GM12891 (cell line): Measurements from ENCODE around the gene PADI1.

Source experiments
- POLR2A ChIP-seq: IDR thresholded peaks from 2 replicates; pipeline ENCODE4 v1.6.1; 2011; ENCODE audit warnings: low read depth, low read length, control low read depth
- POLR2AphosphoS5 ChIP-seq: IDR thresholded peaks from 2 replicates; pipeline ENCODE4 v1.6.1; 2011; ENCODE audit warnings: low read depth, low read length, control low read depth
- TAF1 ChIP-seq: IDR thresholded peaks from 2 replicates; pipeline ENCODE4 v1.6.1; 2011; ENCODE audit warnings: low read depth, low read length, control low read depth

DNA sequence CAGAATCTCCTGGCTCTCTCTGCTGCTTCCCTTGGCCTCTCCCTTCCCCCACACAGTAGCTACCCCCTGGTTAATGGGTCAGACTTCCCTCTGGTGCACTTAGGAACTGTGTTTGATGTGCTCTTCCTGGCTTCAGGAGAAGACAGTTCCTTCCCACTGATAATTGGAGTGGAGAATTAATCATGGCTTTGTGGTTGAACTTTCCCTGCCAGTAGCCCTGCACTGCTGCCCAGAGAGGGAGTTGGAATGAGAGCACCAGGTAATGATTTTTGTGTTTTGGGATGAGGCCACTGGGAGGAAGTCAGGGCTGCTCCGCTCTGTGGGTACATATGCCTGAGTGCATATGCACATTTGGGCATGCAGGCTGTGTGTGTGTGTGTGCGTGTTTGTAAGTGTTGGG is 46.0 kb upstream of the PADI1 start:
- TF ChIP-seq POLR2A (no peak), POLR2AphosphoS5 (no peak), TAF1 (no peak)
